CD14-positive monocyte (primary cell): ENCODE data around the gene BLOC1S2. TPM values are rescaled to one million over a fixed set of nuclear protein-coding genes. Genes with fewer than 3 reads are reported as not detected.

Experiments used
- DNase-seq, 3 donors: peaks; one replicate each; pipeline ENCODE4 v3.0.0-alpha.2; 2011 to 2022
- H2AFZ ChIP-seq: 2 replicates; pipeline ENCODE4 v1.6.0; 2012; ENCODE audit warnings: mild to moderate bottlenecking, low read depth, low read length, inconsistent platforms; ENCODE audit not compliant: insufficient read depth, poor library complexity, severe bottlenecking
- H3K27ac ChIP-seq, 2 donors: 1 replicate in 1 of 2; 2 replicates in 1 of 2; pipeline ENCODE4 v1.5.1; 2012 to 2013; ENCODE audit warnings: low read length in 2 of 2, control low read depth in 1 of 2, inconsistent platforms in 1 of 2, low read depth in 1 of 2, mild to moderate bottlenecking in 1 of 2
- H3K27me3 ChIP-seq, 2 donors: one replicate each; pipeline versions ENCODE4 v1.6.0 to v1.6.1; 2011 to 2013; ENCODE audit warnings: low read length in 2 of 2; ENCODE audit not compliant: control insufficient read depth in 2 of 2, insufficient read depth in 2 of 2
- H3K36me3 ChIP-seq, 2 donors: replicated peaks in 1 of 2; 1 replicate in 1 of 2; 2 replicates in 1 of 2; pipeline versions ENCODE4 v1.5.1 to v1.6.1; 2012 to 2013; ENCODE audit warnings: low read length in 2 of 2, control low read depth in 1 of 2, inconsistent platforms in 1 of 2, mild to moderate bottlenecking in 1 of 2; ENCODE audit not compliant: insufficient read depth in 2 of 2, control insufficient read depth in 1 of 2
- H3K4me1 ChIP-seq, 2 donors: 1 replicate in 1 of 2; 2 replicates in 1 of 2; pipeline versions ENCODE4 v1.5.1 to v1.6.1; 2012 to 2013; ENCODE audit warnings: low read length in 2 of 2, control low read depth in 1 of 2, inconsistent platforms in 1 of 2, mild to moderate bottlenecking in 1 of 2, moderate library complexity in 1 of 2; ENCODE audit not compliant: insufficient read depth in 2 of 2, control insufficient read depth in 1 of 2
- H3K4me2 ChIP-seq: replicated peaks from 2 replicates; pipeline ENCODE3; 2012; ENCODE audit warnings: low read length, moderate library complexity, mild to moderate bottlenecking; ENCODE audit not compliant: poor library complexity, severe bottlenecking; ENCODE audit errors: extremely low read depth
- H3K4me3 ChIP-seq, 3 experiments: fragments of 200-600 bp in 1 of 3; sonication (generic) in 1 of 3; replicated peaks in 1 of 3; 1 replicate in 2 of 3; 2 replicates in 1 of 3; pipeline ENCODE4 v1.5.1; 2011 to 2013; ENCODE audit warnings: low read length in 3 of 3, mild to moderate bottlenecking in 3 of 3, control low read depth in 2 of 3, low read depth in 2 of 3, inconsistent platforms in 1 of 3, moderate library complexity in 1 of 3
- H3K79me2 ChIP-seq: 2 replicates; pipeline ENCODE4 v1.6.0; 2012; ENCODE audit warnings: mild to moderate bottlenecking, control low read depth, inconsistent platforms, low read length, moderate library complexity; ENCODE audit not compliant: insufficient read depth
- H3K9ac ChIP-seq: 2 replicates; pipeline ENCODE4 v1.6.0; 2017; ENCODE audit warnings: low read length, mild to moderate bottlenecking; ENCODE audit not compliant: insufficient read depth, poor library complexity, severe bottlenecking
- H3K9me3 ChIP-seq, 2 donors: replicated peaks in 1 of 2; 1 replicate in 1 of 2; 2 replicates in 1 of 2; pipeline versions ENCODE4 v1.5.1 to v1.6.1; 2012 to 2013; ENCODE audit warnings: low read length in 2 of 2, control low read depth in 1 of 2; ENCODE audit not compliant: control insufficient read depth in 1 of 2, insufficient read depth in 1 of 2
- H4K20me1 ChIP-seq: 2 replicates; pipeline ENCODE4 v1.6.0; 2012; ENCODE audit warnings: mild to moderate bottlenecking, low read length, control low read depth, moderate library complexity; ENCODE audit not compliant: insufficient read depth
- H3K27ac Mint-ChIP-seq, 7 donors: one replicate each; pipeline ENCODE4 v1.8.0; 2020; ENCODE audit warnings: mild to moderate bottlenecking in 7 of 7, mixed read lengths in 7 of 7, moderate library complexity in 6 of 7, inconsistent platforms in 2 of 7
- H3K27me3 Mint-ChIP-seq, 3 donors: one replicate each; pipeline ENCODE4 v1.8.0; 2021 to 2022; ENCODE audit warnings: low read depth in 3 of 3, mild to moderate bottlenecking in 3 of 3, mixed read lengths in 3 of 3, moderate library complexity in 3 of 3, inconsistent platforms in 1 of 3
- H3K36me3 Mint-ChIP-seq, 2 donors: one replicate each; pipeline ENCODE4 v1.8.0; 2020; ENCODE audit warnings: mixed read lengths in 2 of 2, inconsistent platforms in 1 of 2, mild to moderate bottlenecking in 1 of 2
- H3K4me1 Mint-ChIP-seq: one replicate; pipeline ENCODE4 v1.8.0; 2020; ENCODE audit warnings: mild to moderate bottlenecking, mixed read lengths
- H3K4me3 Mint-ChIP-seq, 2 donors: one replicate each; pipeline ENCODE4 v1.8.0; 2020; ENCODE audit warnings: mild to moderate bottlenecking in 2 of 2, mixed read lengths in 2 of 2, moderate library complexity in 1 of 2
- H3K9me3 Mint-ChIP-seq, 7 donors: one replicate each; pipeline ENCODE4 v1.8.0; 2020 to 2022; ENCODE audit warnings: mixed read lengths in 7 of 7, mild to moderate bottlenecking in 6 of 7, moderate library complexity in 6 of 7, inconsistent platforms in 2 of 7
- CTCF ChIP-seq: fragments of 200-600 bp; IDR thresholded peaks from one replicate; pipeline ENCODE4 v1.8.0; 2022; ENCODE audit warnings: antibody characterized with exemption, mild to moderate bottlenecking
- WGBS: methylation state at CpG from one replicate; pipeline ENCODE4 v1.1.5; 2013; ENCODE audit warnings: missing lambda C conversion rate; ENCODE audit not compliant: insufficient coverage; 5-methylcytosine and 5-hydroxymethylcytosine counted together
- intact Hi-C, 2 donors: fragments of 100-400 bp; cut with micrococcal nuclease; formaldehyde crosslinking; loops; one replicate each; pipeline versions ENCODE4 v1.15.0 to v1.15.1; 2023
- polyA plus RNA-seq, 3 donors: library from polyadenylated mRNA; depleted of rRNA in 1 of 3; unstranded in 2 of 3; stranded (reverse) in 1 of 3; fragments of 300-500 nt in 2 of 3; fragments of >200 nt in 1 of 3; fragmentation: Illumina TruSeq in 2 of 3; gene quantifications; 1 replicate in 2 of 3; 2 replicates in 1 of 3; pipeline ENCODE4 v1.2.3, GENCODE V29; 2012 to 2021

The BLOC1S2 gene
- polyA plus RNA-seq, 3 donors, result 37.9 to 142 (median 111) TPM

GRCh38 chr10:100291356-100291755, 4.9 kb upstream of the BLOC1S2 start:
- H3K9ac ChIP-seq, result peak overlapping the region; percentile 36
- peaks cover 8 to 16% (median 12%) of the 10 kb centered on the region in 3 donors for H3K27me3 Mint-ChIP-seq
- H3K9me3 ChIP-seq, result no peaks in the 10 kb centered on the region
- no peaks in the 10 kb centered on the region for H3K36me3 Mint-ChIP-seq
- H3K4me3 ChIP-seq, result peak overlapping the region in 1 of 3 experiments; percentile 21
- WGBS, result no CpG with 5 or more reads among the region's 3 CpGs
- no peaks in the 10 kb centered on the region for H3K36me3 ChIP-seq
- peak overlapping the region; percentile 17 to 61 for H3K4me3 Mint-ChIP-seq
- peaks cover 2% of the 10 kb centered on the region for H3K79me2 ChIP-seq
- intact Hi-C loops, result no loop called here
- TF ChIP-seq CTCF, result no peak
- peaks cover 0 to 3% (median 0%) of the 10 kb centered on the region in 7 donors for H3K9me3 Mint-ChIP-seq
- H3K27me3 ChIP-seq, result peaks cover 0 to 2% of the 10 kb centered on the region in 2 donors
- peak overlapping the region; percentile 77 to 84 for H3K27ac ChIP-seq
- H2AFZ ChIP-seq, result no peak overlapping the region
- H3K4me2 ChIP-seq, result peak overlapping the region; percentile 23
- H3K27ac Mint-ChIP-seq, result peak overlapping the region; percentile 89 to 96 (median 93)
- peaks cover 47 to 48% of the 10 kb centered on the region in 2 donors for H3K4me1 ChIP-seq
- H3K4me1 Mint-ChIP-seq, result peaks cover 49% of the 10 kb centered on the region
- H4K20me1 ChIP-seq, result no peaks in the 10 kb centered on the region
- peak; percentile 68 to 74 (median 73) for DNase-seq

- H3K27me3 Mint-ChIP-seq, result peaks cover 2 to 8% (median 3%) of the 10 kb centered on the region in 3 donors
- peak overlapping the region in 1 of 2 donors; percentile 39 for H3K4me3 Mint-ChIP-seq
- Histone ChIP-seq H3K4me3 (no peak overlapping the region), H3K27ac (peak overlapping the region; percentile 77 to 84), H3K79me2 (peaks cover 18% of the 10 kb centered on the region), H3K9ac (no peak overlapping the region), H3K9me3 (no peaks in the 10 kb centered on the region), H3K27me3 (no peaks in the 10 kb centered on the region), H3K36me3 (no peaks in the 10 kb centered on the region), H3K4me1 (peaks cover 60 to 61% of the 10 kb centered on the region in 2 donors), H3K4me2 (no peak overlapping the region), H4K20me1 (no peaks in the 10 kb centered on the region), H2AFZ (peak overlapping the region; percentile 7)
- intact Hi-C loops, result loop anchor here in 1 of 2 donors (5.0 to 10.0 kb wide), 2 partner anchors 83 to 105 kb away; partner anchors contain the start of gene ERLIN1
- H3K4me1 Mint-ChIP-seq, result peaks cover 62% of the 10 kb centered on the region
- peaks cover 3 to 8% of the 10 kb centered on the region in 2 donors for H3K36me3 Mint-ChIP-seq
- H3K9me3 Mint-ChIP-seq, result no peaks in the 10 kb centered on the region
- peak overlapping the region in 5 of 7 donors; percentile 54 to 96 (median 71) for H3K27ac Mint-ChIP-seq
- no peak for TF ChIP-seq CTCF
- DNase-seq, result no peak
- no CpG with 5 or more reads among the region's 2 CpGs for WGBS
Measured at GRCh38 chr10:100289641-100290040, 3.2 kb upstream of the BLOC1S2 start.
